Frontal cortex (tissue), 4 donors: ENCODE data around the gene ATXN7L2. TPM values are rescaled to one million over a fixed set of nuclear protein-coding genes. Genes with fewer than 3 reads are reported as not detected.

ENCODE experiments used
- DNase-seq, 2 donors: peaks; one replicate each; pipeline ENCODE4 v3.0.0; 2012; ENCODE audit warnings: low spot score in 2 of 2
- FAIRE-seq: peaks from 2 replicates; lab custom pipeline; 2012; peaks lifted over from hg19 to GRCh38; lab: Jason Lieb, UNC
- total RNA-seq: library from RNA; depleted of rRNA; stranded (reverse); fragments of >200 nt; gene quantifications from one replicate; pipeline ENCODE4 v1.2.3, GENCODE V29; 2014
- donor health status: control.
- donor health status: control.
- donor health status: control.

ATXN7L2 gene
- total RNA-seq, 1 donor from 2014 or later: 4.9 TPM

DNA sequence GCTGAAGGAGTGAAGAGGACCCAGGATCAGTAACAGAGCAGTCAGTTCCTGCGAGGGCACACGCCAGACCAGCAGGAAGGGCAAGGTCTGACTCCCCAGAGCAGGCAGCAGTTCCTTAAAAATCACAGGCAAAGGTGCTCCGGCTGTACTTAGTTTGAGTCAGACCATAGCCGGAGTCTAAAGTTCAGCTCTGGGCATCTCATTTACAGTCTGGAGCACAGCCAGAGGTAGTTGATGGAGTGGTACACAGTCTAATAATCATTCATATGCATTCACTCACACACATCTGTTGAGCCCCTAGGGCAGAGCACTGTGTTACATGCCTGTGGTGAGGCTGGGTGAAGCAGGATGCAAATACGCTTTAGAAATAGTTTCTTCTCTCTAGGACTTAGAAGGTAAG is 33.2 kb downstream of the ATXN7L2 start:
- DNase-seq (no peak), FAIRE-seq (no peak)

DNA sequence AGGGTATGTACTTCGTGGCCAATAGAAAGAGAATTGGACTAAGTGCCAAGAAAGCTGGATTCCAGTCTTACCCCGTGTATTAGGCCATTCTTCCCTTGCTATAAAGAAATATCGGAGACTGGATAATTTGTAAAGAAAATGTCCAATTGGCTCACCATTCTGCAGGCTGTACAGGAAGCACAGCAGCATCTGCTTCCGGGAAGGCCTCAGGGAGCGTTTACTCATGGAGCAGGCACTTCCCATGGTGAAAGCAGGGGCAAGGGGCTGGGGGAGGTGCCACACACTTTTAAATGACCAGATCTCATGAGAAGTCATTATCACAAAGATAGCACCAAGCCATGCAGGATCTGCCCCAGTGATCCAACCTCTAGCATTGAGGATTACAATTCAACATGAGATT is 33.6 kb downstream of the ATXN7L2 start:
- no peak for DNase-seq
- FAIRE-seq: no peak

DNA sequence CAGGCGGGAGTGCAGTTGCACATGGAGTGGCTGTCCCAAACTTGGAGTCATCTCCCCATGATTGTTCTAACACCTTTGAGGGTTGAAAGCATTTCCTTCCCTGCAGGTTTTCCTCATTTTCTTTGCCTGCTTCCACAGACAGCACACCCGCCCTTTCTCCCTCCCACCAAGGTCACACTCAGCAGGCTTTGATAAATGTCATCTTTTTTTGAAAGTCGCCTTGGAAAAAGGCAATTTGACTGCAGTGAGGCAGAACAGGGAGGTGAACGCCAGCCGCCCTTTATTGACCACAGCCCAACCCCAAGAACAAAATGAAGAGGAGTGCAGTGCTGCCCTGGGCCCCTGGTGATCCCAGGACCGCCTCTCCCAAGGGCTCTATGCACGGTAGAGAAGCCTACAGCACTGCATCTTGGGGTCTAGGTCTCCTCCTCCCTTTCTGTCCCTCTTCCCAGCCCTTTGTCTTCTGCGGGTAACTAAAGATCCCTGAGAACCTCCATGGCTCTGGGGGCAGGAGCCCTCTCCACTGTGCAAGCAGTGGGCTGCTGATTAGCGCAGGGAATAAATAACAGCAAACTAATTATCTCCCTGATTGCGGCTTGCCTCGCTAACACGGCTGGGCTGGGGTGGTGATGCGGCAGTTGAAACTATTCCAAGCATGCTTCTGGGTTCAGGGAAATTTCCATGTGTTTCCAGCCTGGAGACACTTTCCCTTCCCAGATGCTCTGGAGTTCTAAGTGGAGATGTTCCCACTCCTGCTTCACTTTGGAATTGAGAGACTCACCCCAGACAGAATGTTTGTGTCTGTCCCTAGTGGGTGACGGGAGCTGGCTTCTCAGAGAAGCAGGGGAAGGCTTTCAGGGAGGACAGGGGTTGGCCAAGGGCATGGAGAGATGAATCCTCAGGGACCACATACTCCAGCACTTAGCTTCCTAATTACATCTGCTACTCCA is 37.6 kb downstream of the ATXN7L2 start:
- no peak for FAIRE-seq
- DNase-seq: no peak

DNA sequence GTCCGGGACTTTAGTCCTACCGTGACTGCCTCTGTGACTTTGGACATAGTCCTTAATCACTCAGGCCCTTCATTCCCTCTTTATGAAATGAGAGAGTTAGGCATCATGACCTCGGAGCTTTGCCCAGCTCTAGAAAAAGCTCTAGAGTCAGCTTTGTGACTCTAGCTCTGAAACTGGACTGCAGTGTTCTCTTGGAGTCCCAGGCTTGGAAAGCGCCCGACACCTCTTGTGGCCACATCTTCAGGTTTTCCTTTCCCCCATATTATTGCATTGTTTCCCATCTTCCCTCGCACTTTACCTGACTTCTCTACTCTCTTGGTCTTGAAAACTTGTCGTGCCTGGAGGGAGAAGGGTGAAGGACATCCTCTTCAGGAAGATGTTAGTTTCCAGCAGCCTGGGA is 38.3 kb downstream of the ATXN7L2 start:
- FAIRE-seq (no peak), DNase-seq (no peak)

DNA sequence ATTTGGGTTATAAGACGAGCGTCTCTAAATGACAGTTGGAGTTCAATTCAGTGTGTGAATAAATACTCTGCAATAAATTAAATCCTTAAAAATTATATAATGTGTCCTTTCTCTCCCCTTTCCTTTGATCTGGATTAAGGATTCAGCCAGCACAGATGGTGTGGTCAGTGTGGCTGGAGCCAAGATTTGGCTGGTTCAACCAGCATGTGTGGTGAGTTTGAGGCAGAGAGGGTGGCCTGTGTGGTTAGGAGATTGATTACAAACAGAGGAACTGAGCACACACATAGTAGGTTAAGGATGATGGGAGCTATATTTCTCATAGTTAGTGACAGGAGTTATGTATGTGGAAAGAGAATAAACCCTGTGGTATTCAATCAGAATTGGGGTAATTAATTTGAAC is 40.0 kb downstream of the ATXN7L2 start:
- FAIRE-seq: no peak
- DNase-seq: no peak

DNA sequence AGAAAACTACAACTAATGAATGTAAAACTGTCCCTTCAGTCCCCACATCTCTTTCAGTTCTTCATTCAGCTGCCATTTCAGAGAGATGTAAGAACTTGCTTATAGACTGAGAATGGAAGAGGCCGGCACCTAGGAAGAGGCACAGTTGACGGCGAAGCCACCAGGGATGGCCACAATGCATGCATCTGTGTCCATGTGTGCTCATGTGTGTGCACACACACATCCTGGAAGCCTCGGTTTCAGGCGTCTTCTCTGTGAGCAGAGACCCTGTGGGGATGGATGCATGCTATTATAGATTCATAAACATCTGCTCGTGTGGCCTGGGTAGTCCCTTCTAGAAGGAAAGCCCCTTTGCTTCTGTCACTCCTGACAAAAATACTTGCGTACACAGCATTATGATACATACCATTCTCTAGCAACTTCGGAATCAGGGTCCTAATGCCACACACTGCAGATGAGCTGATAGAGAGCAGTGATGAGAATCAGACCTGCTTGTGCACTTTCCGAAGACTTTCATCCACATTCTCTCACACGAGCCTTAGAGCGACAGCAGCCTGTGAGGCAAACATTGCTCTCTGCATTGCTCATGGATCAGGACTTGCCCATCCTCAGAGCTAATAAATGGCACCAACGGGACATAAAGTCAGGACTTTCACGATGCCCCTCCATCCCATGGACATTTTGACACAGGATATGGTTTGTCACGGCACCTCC is 43.5 kb downstream of the ATXN7L2 start:
- DNase-seq (no peak), FAIRE-seq (no peak)

DNA sequence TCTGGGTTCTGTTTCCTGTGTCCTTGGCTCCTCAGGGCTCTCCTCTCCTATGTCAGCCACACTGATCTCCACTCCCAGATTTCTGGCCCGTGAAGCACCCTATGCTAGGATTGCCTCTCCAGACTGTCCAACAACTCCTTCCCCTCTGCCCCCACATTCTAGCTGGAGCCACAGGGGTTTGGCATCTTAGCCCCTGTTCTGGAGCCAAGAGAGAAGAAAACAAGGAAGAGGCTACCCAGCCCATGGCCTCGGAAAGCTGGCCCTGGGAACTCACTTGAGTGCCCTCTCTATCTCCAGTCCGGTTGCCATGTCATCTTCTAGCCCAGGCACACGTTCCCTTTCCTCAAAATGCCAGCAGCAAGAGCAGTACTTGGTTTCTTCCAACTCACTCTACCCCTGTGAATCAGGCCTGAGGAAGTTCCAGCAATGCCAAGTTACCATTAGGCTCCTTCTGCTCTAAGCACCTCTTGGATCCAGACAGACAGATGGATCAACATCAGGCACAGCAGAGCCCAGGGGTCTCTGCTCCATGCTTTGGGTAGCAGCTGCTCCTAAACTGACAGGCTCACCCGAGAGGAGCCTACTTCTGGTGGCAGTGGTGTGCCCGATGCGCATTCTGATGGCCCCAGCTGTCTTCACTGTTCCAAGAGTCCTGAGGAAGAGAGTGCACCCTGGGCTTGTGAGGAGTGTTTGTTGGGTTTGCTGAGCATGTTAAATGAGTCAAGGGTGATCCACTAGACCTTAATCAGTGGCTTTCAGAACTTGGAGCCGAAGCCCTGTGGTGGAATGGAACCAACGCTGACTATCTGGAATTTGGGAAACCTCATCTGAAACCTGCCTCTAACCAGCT is 44.4 kb downstream of the ATXN7L2 start:
- DNase-seq: no peak
- no peak for FAIRE-seq

DNA sequence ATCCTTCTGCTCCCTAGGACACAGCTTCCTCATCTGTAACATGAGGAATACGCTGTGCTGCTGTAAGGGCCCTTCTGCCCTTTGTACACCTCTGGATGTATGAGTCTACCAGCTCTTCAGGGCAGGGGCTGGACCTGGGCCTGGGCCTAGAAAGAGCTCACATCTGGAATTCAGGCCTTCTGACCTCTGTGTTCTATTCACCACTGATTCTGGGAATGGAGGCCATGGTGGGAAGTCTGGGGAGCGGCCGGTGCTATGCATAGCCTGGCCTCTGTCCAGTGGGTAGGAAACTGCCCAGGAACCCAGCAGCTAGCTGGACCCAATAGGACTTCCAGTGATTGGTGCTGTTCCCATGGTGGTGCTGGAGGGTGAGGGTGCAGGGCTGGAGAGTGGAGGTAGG is 45.0 kb downstream of the ATXN7L2 start:
- DNase-seq: no peak
- no peak for FAIRE-seq

DNA sequence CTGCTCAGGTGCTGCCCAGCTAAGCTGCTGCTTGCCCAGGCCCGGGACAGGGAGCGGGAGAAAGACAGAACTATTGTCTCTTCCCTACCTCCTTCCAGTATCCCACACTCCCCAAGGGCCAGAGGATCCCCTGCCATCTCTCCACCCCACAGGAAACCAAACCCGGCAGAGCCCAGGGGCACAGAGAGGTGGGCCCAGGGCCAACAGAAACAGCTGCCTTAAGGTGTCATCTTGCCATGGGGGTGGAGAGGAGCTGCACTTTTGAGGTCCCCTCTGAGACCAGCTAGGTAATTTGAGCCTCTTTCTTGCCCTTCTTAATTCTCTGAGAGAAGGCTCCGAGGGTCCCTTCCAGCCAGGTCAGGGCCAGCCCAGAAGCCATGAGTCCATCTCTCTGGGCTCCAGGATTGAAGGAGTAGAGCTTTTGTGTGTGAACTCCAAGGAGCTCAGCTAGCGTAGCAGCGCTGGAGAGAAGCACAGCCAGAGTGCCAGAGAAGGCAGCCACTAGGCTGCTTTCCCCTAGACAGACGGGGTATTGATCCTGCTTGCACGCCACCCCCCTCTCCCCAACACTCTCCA is 46.3 kb downstream of the ATXN7L2 start:
- no peak for FAIRE-seq
- no peak for DNase-seq

DNA sequence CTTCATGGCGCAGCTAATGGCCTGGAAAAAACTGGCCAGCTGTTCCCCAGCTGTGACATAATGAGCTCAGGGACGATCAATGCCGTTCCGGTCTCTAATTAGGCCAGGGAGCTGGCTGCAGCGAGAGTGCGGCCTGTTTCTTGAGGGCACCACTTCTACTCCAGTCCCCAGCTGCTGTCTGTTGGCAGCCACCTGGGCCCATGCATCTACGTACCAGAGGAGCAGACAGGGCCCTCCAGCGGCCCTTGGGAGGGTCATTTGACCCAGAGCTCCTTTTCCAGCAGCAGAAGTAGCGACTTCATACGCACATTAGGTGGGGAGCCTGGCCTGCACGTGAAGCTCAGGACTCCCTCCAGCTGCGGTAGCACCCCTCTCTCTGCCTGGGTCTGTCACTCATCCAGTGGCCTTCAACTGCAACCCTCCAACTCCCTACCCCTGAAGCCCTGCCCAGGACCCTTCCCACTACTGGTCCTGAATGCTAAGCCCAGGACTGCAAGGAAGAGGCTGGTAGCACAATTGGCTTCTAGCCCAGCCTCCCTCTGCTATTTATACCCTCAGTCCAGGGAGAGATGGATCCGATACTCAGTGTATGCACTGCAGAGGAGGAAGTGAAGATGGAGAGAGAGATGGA is 46.9 kb downstream of the ATXN7L2 start:
- no peak for DNase-seq
- FAIRE-seq: no peak

DNA sequence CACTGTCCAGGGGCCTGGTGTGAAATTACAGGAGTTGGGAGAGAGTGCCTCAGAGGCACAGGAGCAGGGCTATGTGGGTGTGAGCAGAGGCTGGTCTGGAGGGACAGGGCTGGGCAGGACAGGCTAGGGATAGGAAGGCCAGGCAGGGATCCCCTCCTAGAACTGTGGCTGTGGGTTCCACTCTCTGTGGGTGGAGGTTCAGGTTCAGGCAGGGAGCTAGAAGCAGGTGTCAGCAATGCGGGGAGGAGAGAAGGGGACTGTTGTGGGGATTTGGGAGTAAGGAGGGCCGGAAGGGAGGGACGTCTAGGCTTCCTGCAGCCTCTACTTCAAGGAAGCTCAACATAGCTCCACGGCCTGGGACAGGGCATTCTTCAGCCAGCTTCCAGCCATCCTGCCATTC is 47.7 kb downstream of the ATXN7L2 start:
- no peak for FAIRE-seq
- no peak for DNase-seq

DNA sequence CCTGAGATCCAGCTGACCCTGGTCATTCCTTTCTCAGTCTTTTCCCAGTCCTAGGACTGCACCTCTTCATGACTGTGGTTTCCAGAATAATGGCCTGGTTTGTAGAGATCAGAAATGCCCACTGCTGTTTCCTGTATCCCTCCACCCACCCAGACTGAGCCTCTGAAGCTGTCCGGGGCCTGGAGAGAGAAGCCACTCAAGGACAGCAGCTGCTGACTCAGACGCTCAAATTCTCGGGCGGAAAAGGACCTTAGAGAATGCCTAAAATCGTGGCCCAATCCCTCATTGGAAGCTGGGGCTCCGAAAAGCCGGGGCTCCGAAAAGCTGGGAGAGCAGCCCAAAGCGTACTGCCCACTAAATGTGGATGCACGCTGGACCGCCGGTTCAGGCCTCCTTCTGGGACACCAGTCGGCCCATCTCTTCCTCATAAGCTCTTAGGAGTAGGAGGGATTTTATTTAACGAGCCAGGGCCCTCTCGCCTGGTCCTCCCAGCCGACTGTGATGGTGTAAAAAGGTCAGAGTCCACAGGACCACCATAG is 48.2 kb downstream of the ATXN7L2 start:
- DNase-seq (no peak), FAIRE-seq (no peak)

DNA sequence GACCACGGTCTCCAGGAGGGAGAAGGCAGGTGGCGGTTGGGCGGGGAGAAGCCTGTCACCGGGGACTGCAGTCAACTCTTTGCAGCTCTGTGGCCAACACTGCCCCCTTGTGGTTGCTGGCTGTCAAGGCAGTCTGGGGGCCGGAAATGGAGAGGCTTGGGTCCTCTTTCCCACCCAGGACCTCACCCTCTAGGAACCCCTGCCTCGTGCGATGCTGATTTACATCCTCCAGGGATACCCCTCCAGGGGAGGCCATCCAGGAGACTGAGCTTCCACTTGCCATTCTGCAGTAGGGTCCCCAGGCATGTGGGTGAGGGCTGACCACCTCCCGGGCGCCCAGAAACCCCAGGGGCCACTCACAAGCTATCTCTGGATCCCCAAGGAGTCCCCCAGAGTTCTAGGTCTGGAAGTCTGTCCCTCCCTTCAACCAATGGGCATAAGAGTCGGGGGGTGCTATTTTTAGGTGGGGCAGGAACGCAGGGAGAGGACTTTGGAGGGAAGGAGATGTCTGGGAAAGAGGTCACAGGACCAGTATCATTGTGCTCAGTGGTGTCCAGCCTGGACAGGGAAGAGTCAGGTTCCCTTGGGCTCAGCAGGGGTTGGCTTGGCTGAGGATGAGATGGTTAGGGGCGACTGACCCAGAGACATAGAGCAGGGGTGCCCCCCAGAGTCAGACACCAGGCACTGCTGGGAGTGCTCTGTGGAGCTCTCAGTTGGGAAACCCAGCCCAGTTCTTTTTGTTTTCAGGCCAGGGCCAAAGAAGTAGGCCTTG is 48.8 kb downstream of the ATXN7L2 start:
- DNase-seq (peak in 1 of 2 donors; percentile 79), FAIRE-seq (no peak)

DNA sequence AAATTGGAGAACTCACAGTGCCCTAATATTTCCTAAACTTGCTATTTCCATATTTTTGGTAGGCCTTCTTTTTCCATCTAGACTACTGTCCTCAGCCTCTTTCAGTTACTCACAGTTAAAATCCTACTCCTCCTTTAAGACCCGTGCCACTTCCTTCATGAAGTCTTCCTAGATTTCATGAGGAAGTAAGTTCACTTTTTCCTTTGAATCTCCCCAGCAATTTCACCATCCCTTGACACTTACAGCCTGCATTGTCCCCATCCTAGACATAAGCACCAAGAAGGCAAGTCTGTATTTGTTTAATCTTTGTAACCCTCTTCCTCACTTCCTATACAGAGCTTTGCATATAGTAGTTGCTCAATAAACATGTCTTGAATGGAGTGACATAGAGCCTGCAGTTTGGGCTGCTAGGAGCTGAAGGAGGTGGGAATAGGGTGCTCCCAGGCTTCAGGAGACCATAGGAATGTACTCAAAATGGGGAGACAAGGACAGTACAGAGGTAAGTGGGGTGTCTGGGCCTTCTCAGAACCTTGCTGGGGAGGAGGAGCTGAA is 50.7 kb downstream of the ATXN7L2 start:
- no peak for DNase-seq
- no peak for FAIRE-seq

DNA sequence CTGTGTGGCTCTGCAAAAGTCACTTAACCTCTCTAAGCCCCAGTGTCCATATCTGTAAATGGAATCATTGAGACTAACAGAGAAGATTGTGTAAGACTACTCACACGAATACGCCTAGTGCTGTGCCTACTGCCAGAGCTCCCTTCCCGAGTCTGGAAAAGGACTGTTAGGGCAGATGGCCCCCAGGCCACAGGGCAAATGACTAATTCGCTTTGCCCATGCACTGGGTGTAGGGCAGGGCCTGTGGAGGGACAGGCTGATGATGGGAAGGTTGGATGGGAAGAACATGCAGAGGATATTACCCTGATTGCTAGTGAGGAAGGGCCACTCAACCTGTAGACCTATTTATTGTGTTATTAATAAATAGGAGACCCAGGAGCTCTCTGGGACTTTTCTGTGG is 51.8 kb downstream of the ATXN7L2 start:
- FAIRE-seq (no peak), DNase-seq (no peak)

DNA sequence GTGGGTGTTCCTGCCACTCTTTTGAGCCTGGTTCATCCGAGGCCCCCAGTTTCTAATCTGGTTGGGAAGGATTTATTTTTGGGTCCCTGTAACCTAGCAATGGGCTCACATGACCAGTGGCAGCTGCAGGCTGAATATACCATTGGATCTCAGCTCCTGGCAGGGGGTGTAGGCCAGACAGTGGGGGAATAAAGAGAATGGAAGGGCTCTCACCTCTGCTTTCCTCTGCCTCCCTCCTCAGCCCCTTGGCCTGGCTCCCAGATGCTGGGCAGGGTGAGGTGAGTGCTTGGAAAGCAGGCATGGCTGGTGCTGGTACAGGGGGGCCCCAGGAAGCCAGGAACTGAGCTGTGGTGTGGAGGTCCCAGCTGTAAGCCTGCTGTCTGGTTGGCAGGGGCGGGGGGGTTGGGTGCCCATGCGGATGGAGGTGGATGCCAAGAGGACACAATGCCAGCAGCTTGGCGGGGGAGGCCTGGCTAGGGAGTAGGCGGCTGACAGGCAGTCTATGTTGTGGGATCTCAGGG is 52.3 kb downstream of the ATXN7L2 start:
- no peak for FAIRE-seq
- DNase-seq: peak in 1 of 2 donors; percentile 57

DNA sequence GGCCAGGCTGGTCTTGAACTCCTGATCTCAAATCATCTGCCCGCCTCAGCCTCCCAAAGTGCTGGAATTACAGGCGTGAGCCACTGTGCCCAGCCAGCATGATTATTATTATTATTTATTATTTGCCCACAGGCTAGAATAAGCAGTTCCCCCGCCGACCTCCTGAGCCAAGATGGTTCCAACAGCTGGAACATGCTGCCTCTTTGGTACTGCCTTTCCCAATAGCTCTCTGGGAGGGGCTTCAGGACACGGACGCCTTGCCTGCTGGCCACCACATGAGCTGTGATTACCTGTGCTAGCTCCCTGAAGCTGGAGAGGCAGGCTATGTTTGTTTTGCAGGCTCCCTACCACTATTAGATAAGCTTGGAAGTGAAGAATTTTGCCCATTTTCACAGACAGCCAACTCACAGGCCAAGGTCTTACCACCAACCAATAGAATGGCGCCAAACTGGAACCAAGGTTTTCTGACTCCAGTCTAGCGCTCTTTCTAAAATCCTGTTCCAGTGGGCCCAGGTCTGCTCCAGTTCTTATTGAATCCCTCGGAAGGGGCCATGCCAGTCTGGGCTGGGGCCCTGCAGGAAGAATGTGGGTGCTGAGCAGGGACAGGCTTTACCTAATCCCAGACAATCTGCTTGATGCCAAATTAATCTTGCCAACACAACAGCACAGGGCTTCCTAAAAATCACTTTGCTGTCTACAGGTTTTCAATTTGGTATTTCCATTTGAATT is 53.9 kb downstream of the ATXN7L2 start:
- FAIRE-seq: no peak

More for the DNA sequence above, 53.9 kb downstream of the ATXN7L2 start:
- DNase-seq: no peak
